ENCODE results near the gene DUSP12.
"Not testable (repeated sequence)": the region's sequence is repeated elsewhere in the genome, so short reads cannot be mapped to it uniquely, and the experiment has no call there.

Gene DUSP12

GRCh38 chr1:161769673-161770045 lies 20.1 kb downstream of the DUSP12 start:
- DNase-seq (ENCODE audit: low read depth in 2 of 2): not testable (repeated sequence)

- DNase-seq (ENCODE audit: low read depth in 2 of 2): no peak
Measured at GRCh38 chr1:161770250-161770649, 20.7 kb downstream of the DUSP12 start.

DNA sequence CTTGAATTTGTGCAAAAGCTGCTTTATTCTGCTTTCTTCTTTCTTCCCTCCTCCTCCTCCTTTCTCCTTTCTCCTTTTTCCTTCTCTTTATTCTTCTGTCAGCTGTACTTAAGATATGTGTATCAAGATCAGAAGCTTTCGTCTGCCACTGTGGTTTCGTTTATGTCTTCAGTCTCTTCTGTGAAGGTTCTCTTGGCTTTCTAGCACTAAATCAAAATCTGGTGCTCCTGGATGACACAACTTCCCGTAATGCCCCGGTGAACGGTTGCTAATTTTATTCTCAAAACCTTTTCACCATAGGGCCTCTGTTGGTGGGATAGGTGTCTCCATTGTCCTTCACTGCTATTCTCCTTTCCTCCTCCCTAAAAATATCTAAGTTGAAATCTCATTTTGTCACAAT lies 21.6 kb downstream of the DUSP12 start:
- no peak for DNase-seq (ENCODE audit: low read depth in 2 of 2)

- no peak for DNase-seq (ENCODE audit: low read depth in 2 of 2)
Measured at GRCh38 chr1:161771973-161772372, 22.4 kb downstream of the DUSP12 start.

DNA sequence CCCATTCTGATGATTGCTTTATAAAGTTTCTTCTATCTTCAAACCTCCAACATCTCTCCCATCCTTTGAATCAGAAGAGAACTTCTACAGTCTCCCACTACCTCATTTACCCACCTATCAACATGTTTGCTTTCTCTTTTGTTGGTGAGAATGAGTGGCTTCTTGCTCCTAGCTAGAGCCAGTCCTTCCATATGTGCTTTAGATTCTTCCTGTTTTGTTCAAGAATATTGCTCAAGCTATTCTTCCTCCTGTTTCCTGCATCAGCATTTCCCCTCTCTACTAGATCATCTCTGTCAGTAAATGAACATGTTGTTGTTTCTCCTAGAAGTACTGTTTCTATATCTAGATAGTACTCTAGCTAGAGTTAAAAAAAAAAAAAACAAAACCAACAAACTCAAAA lies 22.8 kb downstream of the DUSP12 start:
- no peak for DNase-seq (ENCODE audit: low read depth in 2 of 2)

DNA sequence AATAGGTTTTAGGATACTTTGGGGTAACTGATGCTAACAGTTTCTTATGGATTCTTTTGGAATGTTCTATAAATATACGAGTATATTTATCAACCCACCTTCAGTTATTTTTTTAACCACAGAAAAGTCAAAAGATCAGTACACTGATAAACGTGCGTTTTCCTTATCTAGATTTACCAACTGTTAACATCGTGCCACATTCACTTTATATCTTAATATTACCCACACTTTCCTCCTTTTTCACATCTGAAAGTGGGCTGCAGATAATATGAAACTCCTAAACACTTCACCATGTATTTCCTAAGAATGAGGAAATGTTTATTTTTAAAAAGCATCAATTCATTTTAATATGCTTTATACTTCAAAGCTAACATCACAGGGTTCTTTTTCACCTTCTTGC lies 24.2 kb downstream of the DUSP12 start:
- no peak for DNase-seq (ENCODE audit: low read depth in 2 of 2)

DNA sequence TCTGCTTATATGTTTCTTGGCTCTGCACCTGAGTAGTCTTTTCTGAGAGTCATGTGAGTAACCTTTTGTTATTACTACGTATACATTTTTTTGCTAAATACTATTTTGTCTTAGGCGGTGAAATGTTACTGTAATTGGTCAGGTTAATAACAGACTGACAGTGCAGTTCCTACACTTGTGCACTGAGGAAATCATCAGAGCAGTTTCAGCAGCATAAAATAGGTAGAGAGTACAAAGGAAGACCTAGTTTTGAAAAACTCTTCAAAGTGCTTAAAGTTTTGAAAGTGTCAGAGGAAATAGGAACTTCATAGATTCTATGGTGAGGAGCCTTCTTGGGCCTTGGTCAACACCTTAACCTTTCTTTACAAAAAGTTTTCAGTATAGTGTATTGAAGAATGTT lies 27.7 kb downstream of the DUSP12 start:
- no peak for DNase-seq (ENCODE audit: low read depth in 2 of 2)

DNA sequence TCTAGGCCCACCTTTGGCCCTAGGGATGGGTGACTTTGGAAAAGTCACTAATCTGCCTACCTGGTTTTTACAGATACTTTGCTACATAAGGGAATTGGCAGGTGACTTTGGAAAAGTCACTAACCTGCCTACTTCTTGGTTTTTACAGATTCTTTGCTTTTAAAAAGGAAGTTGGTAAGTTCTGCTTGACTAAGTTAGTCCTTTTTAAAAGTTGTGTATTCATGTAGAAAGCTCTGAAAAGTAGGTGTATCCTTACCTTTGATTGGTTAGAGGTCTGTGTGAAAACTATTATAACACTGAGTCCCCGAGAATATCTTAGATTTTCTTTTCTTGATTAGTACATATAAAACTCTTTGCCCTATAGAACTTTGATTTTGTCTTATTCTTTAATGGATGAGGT lies 28.9 kb downstream of the DUSP12 start:
- no peak for DNase-seq (ENCODE audit: low read depth in 2 of 2)

GRCh38 chr1:161779393-161779792 lies 29.8 kb downstream of the DUSP12 start:
- DNase-seq (ENCODE audit: low read depth in 2 of 2): no peak

GRCh38 chr1:161781995-161782394 lies 32.4 kb downstream of the DUSP12 start:
- DNase-seq (ENCODE audit: low read depth in 2 of 2): no peak

GRCh38 chr1:161782886-161783285 lies 33.3 kb downstream of the DUSP12 start:
- no peak for DNase-seq (ENCODE audit: low read depth in 2 of 2)

GRCh38 chr1:161784968-161785367 lies 35.4 kb downstream of the DUSP12 start:
- DNase-seq (ENCODE audit: low read depth in 2 of 2): no peak

DNA sequence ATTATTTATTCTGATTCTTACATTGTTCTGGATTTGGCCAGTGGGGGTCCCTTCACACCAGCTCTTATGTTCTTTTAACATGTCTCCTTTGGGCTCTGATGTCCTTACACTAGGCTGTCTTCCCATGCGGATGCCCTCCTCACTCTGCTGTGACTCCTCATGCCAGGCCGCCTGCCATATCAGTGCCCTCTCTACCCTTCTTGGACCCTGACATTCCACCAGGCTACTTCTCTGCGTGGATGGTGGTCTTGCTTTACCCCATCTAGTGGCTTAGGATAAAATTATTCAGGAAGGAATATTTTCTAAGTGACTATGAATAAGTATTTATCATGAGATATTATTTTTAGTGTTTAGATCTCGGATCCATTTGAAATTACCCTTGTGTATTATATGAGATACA lies 37.8 kb downstream of the DUSP12 start:
- no peak for DNase-seq (ENCODE audit: low read depth in 2 of 2)

- no peak for DNase-seq (ENCODE audit: low read depth in 2 of 2)
Measured at GRCh38 chr1:161790587-161791317, 41.2 kb downstream of the DUSP12 start.

DNA sequence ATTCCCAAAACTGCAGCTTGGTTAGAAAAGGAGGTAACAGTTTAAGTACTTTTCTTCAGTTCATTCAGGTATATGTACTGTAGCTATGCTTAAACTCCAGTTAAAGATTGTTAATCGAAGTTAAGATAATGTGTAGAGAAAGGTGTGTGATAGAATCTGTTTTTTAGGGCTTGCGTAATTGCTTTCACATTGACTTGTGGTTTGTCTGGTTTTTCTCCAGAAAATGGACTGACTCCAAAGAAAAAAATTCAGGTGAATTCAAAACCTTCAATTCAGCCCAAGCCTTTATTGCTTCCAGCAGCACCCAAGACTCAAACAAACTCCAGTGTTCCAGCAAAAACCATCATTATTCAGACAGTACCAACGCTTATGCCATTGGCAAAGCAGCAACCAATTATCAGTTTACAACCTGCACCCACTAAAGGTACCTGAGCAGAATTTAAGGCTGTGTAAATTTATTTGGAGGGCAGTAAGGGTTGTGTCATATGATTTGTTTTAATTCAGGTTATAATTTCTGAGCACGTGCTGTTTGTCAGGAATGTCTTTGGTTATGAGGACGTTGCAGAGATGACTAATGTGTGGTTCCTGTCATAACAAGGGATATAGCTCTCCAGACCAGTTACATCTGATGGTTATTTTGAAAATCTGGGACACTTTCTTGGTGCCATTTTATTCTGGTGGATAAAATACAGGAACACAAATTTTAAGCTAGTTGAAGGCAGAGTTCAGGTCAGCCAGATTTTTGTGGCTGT lies 42.5 kb downstream of the DUSP12 start:
- no peak for DNase-seq (ENCODE audit: low read depth in 2 of 2)

GRCh38 chr1:161792740-161793139 lies 43.2 kb downstream of the DUSP12 start:
- no peak for DNase-seq (ENCODE audit: low read depth in 2 of 2)

DNA sequence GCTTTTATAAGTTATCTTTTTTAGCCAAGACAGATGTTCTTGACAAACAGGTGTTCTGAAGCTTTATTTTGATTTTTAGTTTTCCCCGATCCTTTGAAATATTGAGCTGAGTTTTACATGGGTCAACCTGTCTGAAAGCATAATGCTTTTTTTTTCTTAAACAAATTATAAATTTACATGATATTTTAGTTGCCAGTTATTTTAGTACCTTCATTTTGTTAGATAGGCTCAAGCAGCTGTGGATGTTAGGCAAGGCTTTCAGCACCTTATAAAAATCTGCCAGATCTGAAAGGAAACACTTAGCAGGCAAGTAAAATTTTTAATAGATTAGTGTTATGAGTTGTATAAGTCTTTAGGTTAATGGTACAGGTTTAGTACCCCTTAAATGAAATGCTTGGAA lies 50.2 kb downstream of the DUSP12 start:
- DNase-seq (ENCODE audit: low read depth in 2 of 2): no peak

- DNase-seq (ENCODE audit: low read depth in 2 of 2): no peak
Measured at GRCh38 chr1:161801955-161802354, 52.4 kb downstream of the DUSP12 start.

DNA sequence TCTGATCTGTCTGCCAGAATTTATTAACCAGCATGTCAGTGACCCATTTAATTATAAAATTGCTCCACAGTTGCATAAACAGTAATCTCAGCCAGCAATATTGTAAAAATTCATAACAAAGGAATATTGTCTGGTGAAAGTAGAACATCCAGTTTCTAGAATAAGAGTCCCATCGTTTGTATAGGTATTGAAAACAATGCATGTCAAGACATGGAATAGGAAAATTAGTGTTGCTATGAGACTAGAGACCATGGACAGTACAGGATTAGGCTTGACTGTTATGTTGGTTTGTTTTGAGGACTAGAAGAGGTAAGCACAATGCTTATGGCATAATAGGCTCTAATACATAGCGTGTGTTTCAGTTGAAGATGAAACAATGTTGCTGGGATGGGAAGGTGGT lies 53.6 kb downstream of the DUSP12 start:
- no peak for DNase-seq (ENCODE audit: low read depth in 2 of 2)

DNA sequence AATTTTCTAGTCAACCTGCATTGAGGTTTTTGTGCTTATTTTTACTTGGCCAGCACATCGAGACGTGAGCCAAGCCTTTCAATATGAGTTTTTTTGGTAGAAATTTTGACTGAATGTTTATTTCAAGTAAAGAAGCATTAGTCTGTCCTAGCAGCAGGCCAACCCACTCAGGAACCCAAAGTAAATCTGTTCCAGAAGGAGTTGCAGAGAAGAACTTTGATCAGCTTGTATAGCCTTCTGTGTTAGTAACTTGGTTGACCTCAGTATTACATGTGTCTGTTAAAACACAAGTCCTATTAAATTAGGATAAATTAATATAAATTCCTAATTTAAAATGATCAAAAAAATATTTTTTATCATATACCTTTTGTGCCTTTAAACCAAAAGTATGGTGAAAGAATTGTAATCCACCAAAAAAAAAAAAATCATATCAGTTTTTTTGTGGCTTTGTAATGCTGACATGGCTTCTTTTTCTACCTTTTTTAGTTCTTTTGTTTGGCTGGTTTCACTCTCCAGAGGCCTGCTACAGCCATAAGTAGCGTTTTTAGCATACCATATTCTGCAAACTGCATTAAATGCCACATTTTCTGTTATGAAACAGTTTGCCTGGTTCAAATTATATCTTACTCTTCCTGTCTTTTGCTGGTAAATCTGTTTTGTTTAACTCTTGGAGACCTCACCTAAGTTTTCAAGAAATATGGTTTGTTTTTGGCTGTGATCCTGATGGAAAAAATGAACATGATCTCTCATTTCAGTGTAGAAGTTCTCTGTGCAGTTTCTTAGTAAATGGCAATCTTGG lies 56.0 kb downstream of the DUSP12 start:
- DNase-seq (ENCODE audit: low read depth in 2 of 2): no peak

All from stimulated activated CD8-positive, alpha-beta memory T cell treated with anti-CD3 and anti-CD28 coated beads, Interleukin-15, amount 100 ng/mL, for 48 hours (primary cell).